H1 (cell line): ENCODE data around the gene ASCC2. TPM values are rescaled to one million over a fixed set of nuclear protein-coding genes. Genes with fewer than 3 reads are reported as not detected.

ENCODE experiments used
- CHD1 ChIP-seq: IDR thresholded peaks from 2 replicates; pipeline ENCODE4 v1.6.1; 2012; ENCODE audit warnings: low read depth, low read length, improper control_type of control experiment
- NANOG ChIP-seq: IDR thresholded peaks from 2 replicates; pipeline ENCODE4 v1.6.1; 2011; ENCODE audit warnings: low read length, low read depth, mild to moderate bottlenecking, inconsistent platforms; ENCODE audit not compliant: insufficient read depth, poor library complexity, severe bottlenecking
- PHF8 ChIP-seq: fragments of 200-600 bp; sonication (generic); conservative IDR thresholded peaks from 2 replicates; pipeline ENCODE4 v1.7.1; 2012; ENCODE audit warnings: low read depth, mild to moderate bottlenecking, inconsistent platforms, low read length, moderate library complexity
- POU5F1 ChIP-seq: IDR thresholded peaks from 2 replicates; pipeline ENCODE4 v1.6.1; 2011; ENCODE audit warnings: low read depth, mild to moderate bottlenecking, low read length, moderate library complexity
- SIN3A ChIP-seq, 2 experiments: IDR thresholded peaks in 1 of 2; conservative IDR thresholded peaks in 1 of 2; 2 replicates each; pipeline ENCODE4 v1.6.1; 2011 to 2012; ENCODE audit warnings: low read length in 2 of 2, improper control_type of control experiment in 1 of 2, low read depth in 1 of 2, mild to moderate bottlenecking in 1 of 2
- polyA plus RNA-seq, 7 experiments: library from polyadenylated mRNA; depleted of rRNA in 3 of 7; stranded (reverse) in 5 of 7; unstranded in 2 of 7; fragments of >200 nt in 5 of 7; fragments of 200-250 nt in 2 of 7; gene quantifications; 1 replicate in 5 of 7; 2 replicates in 1 of 7; 4 replicates in 1 of 7; pipeline versions ENCODE4 v1.2.1 to v1.2.3, GENCODE V29; 2011 to 2013; ENCODE audit warnings: missing spikeins in 2 of 7, mixed read lengths in 2 of 7
- total RNA-seq: library from RNA; stranded (reverse); fragmentation: NEBNext Ultra II Directional; extraction: Animal tissue kit (Norgen Biotek cat#: 25700); gene quantifications from 2 replicates; pipeline ENCODE4 v1.2.1, GENCODE V29; 2021
- TF ChIP-seq, protein P1 (sequence below): fragments of 300-600 bp; sonication (generic); IDR thresholded peaks from 2 replicates; pipeline ENCODE4 v1.7.1; 2012; ENCODE audit warnings: low read length, moderate library complexity, mild to moderate bottlenecking, inconsistent platforms; ENCODE audit not compliant: insufficient replicate concordance

ASCC2 gene
- total and polyA plus RNA-seq, 2 of the 8 experiments (the other 6 are each of a cell fraction or from before 2014, with no cell fraction given), result 35.0 to 35.8 TPM

DNA sequence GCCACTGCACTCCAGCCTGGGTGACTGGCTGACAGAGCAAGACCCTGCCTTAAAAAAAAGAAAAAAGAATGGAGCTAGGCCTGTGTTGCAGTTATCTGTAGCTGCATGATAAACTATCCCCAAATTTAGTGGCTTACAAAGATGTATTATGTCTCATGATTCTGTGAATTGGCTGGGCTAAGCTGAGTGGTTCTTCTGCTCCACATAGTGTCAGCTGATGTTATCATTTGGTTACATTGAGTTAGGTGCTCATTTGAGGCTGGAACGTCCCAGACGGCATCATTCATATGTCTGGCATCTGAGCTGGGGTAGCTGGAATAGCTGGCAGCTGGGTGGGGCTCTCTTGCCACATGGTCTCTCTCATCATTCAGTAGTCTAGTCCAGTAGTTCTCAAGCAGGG, 8.2 kb upstream of the ASCC2 start (continued):
- TF ChIP-seq PHF8, result no peak
- TF ChIP-seq POU5F1, result no peak
- no peak for TF ChIP-seq NANOG
- TF ChIP-seq SIN3A (conservative IDR thresholded peaks at IDR 0.05 in 1 of 2, IDR thresholded peaks at IDR 0.05 in 1 of 2; ENCODE audit: low read depth in 1 of 2, low read length in 2 of 2), result no peak
- TF ChIP-seq CHD1, result no peak
- TF ChIP-seq, protein P1, sequence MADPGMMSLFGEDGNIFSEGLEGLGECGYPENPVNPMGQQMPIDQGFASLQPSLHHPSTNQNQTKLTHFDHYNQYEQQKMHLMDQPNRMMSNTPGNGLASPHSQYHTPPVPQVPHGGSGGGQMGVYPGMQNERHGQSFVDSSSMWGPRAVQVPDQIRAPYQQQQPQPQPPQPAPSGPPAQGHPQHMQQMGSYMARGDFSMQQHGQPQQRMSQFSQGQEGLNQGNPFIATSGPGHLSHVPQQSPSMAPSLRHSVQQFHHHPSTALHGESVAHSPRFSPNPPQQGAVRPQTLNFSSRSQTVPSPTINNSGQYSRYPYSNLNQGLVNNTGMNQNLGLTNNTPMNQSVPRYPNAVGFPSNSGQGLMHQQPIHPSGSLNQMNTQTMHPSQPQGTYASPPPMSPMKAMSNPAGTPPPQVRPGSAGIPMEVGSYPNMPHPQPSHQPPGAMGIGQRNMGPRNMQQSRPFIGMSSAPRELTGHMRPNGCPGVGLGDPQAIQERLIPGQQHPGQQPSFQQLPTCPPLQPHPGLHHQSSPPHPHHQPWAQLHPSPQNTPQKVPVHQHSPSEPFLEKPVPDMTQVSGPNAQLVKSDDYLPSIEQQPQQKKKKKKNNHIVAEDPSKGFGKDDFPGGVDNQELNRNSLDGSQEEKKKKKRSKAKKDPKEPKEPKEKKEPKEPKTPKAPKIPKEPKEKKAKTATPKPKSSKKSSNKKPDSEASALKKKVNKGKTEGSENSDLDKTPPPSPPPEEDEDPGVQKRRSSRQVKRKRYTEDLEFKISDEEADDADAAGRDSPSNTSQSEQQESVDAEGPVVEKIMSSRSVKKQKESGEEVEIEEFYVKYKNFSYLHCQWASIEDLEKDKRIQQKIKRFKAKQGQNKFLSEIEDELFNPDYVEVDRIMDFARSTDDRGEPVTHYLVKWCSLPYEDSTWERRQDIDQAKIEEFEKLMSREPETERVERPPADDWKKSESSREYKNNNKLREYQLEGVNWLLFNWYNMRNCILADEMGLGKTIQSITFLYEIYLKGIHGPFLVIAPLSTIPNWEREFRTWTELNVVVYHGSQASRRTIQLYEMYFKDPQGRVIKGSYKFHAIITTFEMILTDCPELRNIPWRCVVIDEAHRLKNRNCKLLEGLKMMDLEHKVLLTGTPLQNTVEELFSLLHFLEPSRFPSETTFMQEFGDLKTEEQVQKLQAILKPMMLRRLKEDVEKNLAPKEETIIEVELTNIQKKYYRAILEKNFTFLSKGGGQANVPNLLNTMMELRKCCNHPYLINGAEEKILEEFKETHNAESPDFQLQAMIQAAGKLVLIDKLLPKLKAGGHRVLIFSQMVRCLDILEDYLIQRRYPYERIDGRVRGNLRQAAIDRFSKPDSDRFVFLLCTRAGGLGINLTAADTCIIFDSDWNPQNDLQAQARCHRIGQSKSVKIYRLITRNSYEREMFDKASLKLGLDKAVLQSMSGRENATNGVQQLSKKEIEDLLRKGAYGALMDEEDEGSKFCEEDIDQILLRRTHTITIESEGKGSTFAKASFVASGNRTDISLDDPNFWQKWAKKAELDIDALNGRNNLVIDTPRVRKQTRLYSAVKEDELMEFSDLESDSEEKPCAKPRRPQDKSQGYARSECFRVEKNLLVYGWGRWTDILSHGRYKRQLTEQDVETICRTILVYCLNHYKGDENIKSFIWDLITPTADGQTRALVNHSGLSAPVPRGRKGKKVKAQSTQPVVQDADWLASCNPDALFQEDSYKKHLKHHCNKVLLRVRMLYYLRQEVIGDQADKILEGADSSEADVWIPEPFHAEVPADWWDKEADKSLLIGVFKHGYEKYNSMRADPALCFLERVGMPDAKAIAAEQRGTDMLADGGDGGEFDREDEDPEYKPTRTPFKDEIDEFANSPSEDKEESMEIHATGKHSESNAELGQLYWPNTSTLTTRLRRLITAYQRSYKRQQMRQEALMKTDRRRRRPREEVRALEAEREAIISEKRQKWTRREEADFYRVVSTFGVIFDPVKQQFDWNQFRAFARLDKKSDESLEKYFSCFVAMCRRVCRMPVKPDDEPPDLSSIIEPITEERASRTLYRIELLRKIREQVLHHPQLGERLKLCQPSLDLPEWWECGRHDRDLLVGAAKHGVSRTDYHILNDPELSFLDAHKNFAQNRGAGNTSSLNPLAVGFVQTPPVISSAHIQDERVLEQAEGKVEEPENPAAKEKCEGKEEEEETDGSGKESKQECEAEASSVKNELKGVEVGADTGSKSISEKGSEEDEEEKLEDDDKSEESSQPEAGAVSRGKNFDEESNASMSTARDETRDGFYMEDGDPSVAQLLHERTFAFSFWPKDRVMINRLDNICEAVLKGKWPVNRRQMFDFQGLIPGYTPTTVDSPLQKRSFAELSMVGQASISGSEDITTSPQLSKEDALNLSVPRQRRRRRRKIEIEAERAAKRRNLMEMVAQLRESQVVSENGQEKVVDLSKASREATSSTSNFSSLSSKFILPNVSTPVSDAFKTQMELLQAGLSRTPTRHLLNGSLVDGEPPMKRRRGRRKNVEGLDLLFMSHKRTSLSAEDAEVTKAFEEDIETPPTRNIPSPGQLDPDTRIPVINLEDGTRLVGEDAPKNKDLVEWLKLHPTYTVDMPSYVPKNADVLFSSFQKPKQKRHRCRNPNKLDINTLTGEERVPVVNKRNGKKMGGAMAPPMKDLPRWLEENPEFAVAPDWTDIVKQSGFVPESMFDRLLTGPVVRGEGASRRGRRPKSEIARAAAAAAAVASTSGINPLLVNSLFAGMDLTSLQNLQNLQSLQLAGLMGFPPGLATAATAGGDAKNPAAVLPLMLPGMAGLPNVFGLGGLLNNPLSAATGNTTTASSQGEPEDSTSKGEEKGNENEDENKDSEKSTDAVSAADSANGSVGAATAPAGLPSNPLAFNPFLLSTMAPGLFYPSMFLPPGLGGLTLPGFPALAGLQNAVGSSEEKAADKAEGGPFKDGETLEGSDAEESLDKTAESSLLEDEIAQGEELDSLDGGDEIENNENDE, result no peak
